ENCODE data around the gene TSNAXIP1. TPM values are rescaled to one million over a fixed set of nuclear protein-coding genes. Genes with fewer than 3 reads are reported as not detected.

TSNAXIP1 gene
- total and polyA plus RNA-seq, 10 of the 15 experiments (the other 5 are each of a cell fraction or from before 2014, with no cell fraction given), result 0.09 to 0.63 (median 0.37) TPM; not detected in 1

DNA sequence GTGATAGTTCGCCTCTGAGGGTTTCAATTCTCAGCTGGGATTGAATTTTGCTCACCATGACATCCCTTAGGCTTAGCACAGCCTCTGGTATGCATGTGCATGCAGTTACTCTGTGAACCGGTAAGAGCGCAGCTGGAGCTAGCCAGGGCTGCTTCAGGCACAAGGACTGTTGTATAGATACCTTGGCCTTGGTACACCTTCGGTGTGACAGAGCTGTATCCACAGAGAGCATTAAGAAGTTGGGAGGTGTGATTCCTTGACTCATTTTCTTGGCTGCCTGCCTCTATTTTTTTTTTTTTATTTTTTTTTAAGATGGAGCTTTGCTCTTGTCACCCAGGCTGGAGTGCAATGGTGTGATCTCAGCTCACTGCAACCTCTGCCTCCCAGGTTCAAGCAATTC, 37.8 kb downstream of the TSNAXIP1 start:
- H3K27me3 ChIP-seq (replicated peaks in 1 of 2; ENCODE audit: control insufficient read depth in 2 of 2, insufficient read depth in 2 of 2, low read length in 1 of 2), result no peaks in the 10 kb centered on the region
- ATAC-seq (no peak), FAIRE-seq (no peak), DNase-seq (ENCODE audit: low read depth, low spot score) (no peak)
- in situ Hi-C loops (cut with MboI), result no loop called here
- peaks cover 29% of the 10 kb centered on the region for H3K4me1 ChIP-seq (ENCODE audit: control insufficient read depth, insufficient read depth, low read length)
- H3K9me3 ChIP-seq (replicated peaks; ENCODE audit: control insufficient read depth, insufficient read depth, low read length), result no peaks in the 10 kb centered on the region
- H3K27ac ChIP-seq (ENCODE audit: control insufficient read depth, insufficient read depth), result no peak overlapping the region
- H3K4me2 ChIP-seq (ENCODE audit: control insufficient read depth, insufficient read depth), result peak overlapping the region; percentile 93
- TF ChIP-seq PAX8 (IDR thresholded peaks at IDR 0.05) (no peak), POLR2A (IDR thresholded peaks at IDR 0.05; ENCODE audit: low read depth, low read length) (no peak), SIX5 (IDR thresholded peaks at IDR 0.05; ENCODE audit: low read depth, low read length, severe bottlenecking) (no peak), FOXM1 (IDR thresholded peaks at IDR 0.05; ENCODE audit: low read depth, low read length) (no peak), HDGF (IDR thresholded peaks at IDR 0.05) (no peak), YY1 (IDR thresholded peaks at IDR 0.05; ENCODE audit: low read depth, low read length) (no peak), SPI1 (IDR thresholded peaks at IDR 0.05; ENCODE audit: borderline replicate concordance, insufficient read depth, low read depth, low read length) (no peak), ZBED1 (IDR thresholded peaks at IDR 0.05; ENCODE audit: borderline replicate concordance) (no peak), CBX3 (IDR thresholded peaks at IDR 0.05; ENCODE audit: borderline replicate concordance, low read depth) (no peak), TCF7 (IDR thresholded peaks at IDR 0.05; ENCODE audit: borderline replicate concordance) (no peak), RUNX3 (IDR thresholded peaks at IDR 0.05; ENCODE audit: low read length) (no peak), TCF12 (IDR thresholded peaks at IDR 0.05; ENCODE audit: low read depth, low read length) (no peak)
- TF ChIP-seq, protein P1, sequence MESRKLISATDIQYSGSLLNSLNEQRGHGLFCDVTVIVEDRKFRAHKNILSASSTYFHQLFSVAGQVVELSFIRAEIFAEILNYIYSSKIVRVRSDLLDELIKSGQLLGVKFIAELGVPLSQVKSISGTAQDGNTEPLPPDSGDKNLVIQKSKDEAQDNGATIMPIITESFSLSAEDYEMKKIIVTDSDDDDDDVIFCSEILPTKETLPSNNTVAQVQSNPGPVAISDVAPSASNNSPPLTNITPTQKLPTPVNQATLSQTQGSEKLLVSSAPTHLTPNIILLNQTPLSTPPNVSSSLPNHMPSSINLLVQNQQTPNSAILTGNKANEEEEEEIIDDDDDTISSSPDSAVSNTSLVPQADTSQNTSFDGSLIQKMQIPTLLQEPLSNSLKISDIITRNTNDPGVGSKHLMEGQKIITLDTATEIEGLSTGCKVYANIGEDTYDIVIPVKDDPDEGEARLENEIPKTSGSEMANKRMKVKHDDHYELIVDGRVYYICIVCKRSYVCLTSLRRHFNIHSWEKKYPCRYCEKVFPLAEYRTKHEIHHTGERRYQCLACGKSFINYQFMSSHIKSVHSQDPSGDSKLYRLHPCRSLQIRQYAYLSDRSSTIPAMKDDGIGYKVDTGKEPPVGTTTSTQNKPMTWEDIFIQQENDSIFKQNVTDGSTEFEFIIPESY (IDR thresholded peaks at IDR 0.05), result no peak
- TF ChIP-seq, protein P2, sequence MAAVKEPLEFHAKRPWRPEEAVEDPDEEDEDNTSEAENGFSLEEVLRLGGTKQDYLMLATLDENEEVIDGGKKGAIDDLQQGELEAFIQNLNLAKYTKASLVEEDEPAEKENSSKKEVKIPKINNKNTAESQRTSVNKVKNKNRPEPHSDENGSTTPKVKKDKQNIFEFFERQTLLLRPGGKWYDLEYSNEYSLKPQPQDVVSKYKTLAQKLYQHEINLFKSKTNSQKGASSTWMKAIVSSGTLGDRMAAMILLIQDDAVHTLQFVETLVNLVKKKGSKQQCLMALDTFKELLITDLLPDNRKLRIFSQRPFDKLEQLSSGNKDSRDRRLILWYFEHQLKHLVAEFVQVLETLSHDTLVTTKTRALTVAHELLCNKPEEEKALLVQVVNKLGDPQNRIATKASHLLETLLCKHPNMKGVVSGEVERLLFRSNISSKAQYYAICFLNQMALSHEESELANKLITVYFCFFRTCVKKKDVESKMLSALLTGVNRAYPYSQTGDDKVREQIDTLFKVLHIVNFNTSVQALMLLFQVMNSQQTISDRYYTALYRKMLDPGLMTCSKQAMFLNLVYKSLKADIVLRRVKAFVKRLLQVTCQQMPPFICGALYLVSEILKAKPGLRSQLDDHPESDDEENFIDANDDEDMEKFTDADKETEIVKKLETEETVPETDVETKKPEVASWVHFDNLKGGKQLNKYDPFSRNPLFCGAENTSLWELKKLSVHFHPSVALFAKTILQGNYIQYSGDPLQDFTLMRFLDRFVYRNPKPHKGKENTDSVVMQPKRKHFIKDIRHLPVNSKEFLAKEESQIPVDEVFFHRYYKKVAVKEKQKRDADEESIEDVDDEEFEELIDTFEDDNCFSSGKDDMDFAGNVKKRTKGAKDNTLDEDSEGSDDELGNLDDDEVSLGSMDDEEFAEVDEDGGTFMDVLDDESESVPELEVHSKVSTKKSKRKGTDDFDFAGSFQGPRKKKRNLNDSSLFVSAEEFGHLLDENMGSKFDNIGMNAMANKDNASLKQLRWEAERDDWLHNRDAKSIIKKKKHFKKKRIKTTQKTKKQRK (IDR thresholded peaks at IDR 0.05; ENCODE audit: low read depth, low read length), result no peak
- H3K4me3 ChIP-seq, result peak overlapping the region; percentile 96; the same call in 1 of the 2 replicates
- no TSS peak for BruUV-seq (replicated peaks)
- ChIA-PET POLR2A (interaction anchor here (0.6 to 3.3 kb wide), 10 partner anchors 11 to 626 kb away, joined by 3 to 29 read pairs (median 4); partner anchors contain the start of genes GFOD2, PSMB10, RANBP10 and TSNAXIP1), SMC1A (ENCODE audit: uncharacterized antibody, unreplicated experiment) (interaction anchor here (0.6 to 1.9 kb wide), 8 partner anchors 8 to 331 kb away, joined by 3 to 5 read pairs (median 3); partner anchors contain the start of genes ACD, EDC4 and PSMB10), RAD21 (ENCODE audit: unreplicated experiment) (interaction anchor here (0.6 to 1.6 kb wide), 9 partner anchors 11 to 125 kb away, joined by 3 to 6 read pairs (median 3); partner anchors contain the start of genes EDC4 and GFOD2), CTCF (interaction anchor here (0.5 to 2.8 kb wide), 14 partner anchors 9 to 324 kb away, joined by 3 to 24 read pairs (median 4); partner anchors contain the start of gene EDC4)
- intact Hi-C loops (cut with micrococcal nuclease; ENCODE audit: unreplicated experiment), result no loop called here
- 98% methylated on average over 4 of the region's 4 CpGs for WGBS (ENCODE audit: insufficient coverage, insufficient replicate concordance, low lambda C conversion rate, missing lambda C conversion rate)
- H3K9ac ChIP-seq (ENCODE audit: control insufficient read depth, insufficient read depth, low read length), result peak overlapping the region; percentile 32
- peaks cover 54% of the 10 kb centered on the region for H3K79me2 ChIP-seq (ENCODE audit: control insufficient read depth, insufficient read depth, low read length)
- no peak overlapping the region for H2AFZ ChIP-seq (ENCODE audit: control insufficient read depth, low read depth, low read length)
- H4K20me1 ChIP-seq (ENCODE audit: control insufficient read depth, insufficient read depth), result no peaks in the 10 kb centered on the region
- H3K36me3 ChIP-seq (ENCODE audit: control insufficient read depth in 2 of 2, insufficient read depth in 2 of 2, low read length in 1 of 2), result peaks cover 0 to 4% of the 10 kb centered on the region in 2 experiments; a peak in 2 of 4 replicates
